ENCODE results near the gene SPNS2.

The SPNS2 gene, protein sequence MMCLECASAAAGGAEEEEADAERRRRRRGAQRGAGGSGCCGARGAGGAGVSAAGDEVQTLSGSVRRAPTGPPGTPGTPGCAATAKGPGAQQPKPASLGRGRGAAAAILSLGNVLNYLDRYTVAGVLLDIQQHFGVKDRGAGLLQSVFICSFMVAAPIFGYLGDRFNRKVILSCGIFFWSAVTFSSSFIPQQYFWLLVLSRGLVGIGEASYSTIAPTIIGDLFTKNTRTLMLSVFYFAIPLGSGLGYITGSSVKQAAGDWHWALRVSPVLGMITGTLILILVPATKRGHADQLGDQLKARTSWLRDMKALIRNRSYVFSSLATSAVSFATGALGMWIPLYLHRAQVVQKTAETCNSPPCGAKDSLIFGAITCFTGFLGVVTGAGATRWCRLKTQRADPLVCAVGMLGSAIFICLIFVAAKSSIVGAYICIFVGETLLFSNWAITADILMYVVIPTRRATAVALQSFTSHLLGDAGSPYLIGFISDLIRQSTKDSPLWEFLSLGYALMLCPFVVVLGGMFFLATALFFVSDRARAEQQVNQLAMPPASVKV

GRCh38 chr17:4498461-4499397, at the start of gene SPNS2:
Gene SPNS2, plus strand, starts transcription at chr17:4498881. Its CDS starts 167 bp downstream, at chr17:4499048.
- DNase-seq, result peak; percentile 27 to 67

DNA sequence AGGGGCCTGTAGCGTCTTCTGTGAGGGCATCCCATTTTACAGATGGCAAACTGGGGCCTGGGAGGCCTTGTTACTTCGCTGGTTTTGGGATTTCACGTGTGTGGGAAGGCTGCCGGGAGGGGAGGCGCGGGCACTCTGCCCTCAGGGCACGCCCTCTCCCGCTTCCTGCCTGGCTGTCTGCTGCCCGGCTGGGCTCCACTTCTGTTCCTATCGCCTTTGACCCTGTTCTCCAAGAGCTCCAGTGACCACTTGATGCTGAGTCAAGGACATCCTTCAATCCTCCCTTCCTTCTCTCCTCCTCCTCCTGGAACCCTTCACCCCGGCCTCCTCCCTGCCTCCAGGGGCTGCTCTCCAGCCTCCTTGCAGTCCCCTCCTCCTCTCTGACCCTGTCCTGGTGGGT, 48.9 kb upstream of the SPNS2 start:
- DNase-seq, result no peak

DNA sequence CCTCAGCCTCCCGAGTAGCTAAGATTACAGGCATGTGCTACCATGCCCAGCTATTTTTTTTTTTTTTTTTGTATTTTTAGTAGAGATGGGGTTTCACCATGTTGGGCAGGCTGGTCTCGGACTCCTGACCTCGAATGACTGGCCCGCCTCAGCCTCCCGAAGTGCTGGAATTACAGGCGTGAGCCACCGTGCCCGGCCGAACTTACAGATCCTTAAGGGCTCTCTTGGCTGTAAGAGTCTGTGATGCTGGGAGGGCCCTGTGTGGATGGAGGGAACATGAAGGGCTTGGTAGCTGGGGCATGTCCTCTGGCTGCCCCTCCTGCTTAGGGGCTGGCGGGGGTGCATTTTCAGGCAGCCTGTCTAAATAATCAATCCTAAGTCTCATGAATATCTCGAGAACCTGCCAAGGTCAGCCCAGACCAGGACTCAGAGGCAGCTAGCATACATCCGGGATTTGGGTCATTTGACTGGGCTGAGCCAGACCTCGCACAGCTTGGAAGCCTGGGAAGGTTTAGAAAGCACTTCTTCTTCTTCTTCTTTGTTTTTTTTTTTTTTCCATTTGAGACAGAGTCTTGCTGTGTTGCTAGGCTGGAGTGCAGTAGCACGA, 47.9 kb upstream of the SPNS2 start:
- DNase-seq, result no peak

DNA sequence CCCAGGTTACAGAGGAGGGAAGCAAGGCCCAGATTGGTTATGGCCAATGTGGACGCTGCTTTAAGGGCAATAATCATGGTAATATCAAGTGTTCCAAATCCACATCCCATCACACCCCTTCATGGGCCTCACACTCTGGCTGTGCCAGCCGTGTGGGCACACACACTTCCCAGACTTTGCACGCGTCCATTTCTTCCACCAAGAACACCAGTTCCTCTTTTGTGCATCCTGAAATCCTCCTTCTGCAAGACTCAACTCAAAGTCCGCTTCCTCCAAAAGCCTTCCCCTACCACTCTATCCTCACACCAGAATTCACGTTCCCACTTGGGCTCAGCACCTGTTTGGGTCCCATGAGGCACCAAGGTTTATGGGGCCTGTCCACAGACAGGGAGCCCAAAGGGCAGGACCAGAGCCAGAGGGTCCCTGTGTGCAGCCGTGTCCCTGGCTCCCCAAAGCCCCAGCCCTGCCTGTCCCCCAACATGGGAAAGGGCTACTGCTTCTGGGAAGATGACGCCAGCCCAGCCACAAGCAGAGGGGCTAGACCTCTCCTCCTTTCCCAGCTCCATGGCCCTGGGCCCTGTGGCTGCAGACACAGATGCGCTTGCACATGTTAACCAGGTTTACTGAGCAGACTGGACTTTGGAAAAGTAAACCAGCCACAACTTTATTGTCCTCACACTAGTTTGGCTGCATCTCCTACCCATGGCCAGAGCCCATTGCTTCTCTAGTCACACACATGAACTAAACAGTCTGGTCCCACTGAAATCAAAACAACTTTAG, 44.7 kb upstream of the SPNS2 start:
- no peak for DNase-seq

- no peak for DNase-seq
Measured at GRCh38 chr17:4460661-4461060, 38.0 kb upstream of the SPNS2 start.

- DNase-seq, result peak in 1 of 2 experiments; percentile 26
Measured at GRCh38 chr17:4463818-4464476, 34.7 kb upstream of the SPNS2 start.

GRCh38 chr17:4465786-4466185, 32.9 kb upstream of the SPNS2 start:
- no peak for DNase-seq

GRCh38 chr17:4467287-4467686, 31.4 kb upstream of the SPNS2 start:
- no peak for DNase-seq

- no peak for DNase-seq
Measured at GRCh38 chr17:4469552-4469951, 29.1 kb upstream of the SPNS2 start.

DNA sequence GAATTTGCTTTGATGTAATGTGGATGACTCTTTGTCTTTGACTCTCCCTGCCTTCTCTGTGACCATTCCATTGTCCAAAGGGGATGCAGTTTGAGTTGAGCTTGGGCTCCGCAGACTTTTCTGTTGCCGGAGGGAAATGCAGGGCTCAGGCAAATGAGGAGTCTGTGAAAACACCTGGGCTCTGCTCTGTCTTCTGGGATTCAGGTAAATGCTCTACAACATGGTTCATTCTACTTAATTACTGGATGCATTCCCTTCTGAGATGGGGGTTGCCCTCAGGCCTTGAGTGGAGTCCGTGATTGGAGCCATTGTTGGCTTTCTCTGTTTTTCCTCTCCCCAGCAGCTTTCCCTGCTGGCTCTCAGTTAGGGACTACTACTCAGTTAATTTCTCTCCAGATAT, 26.4 kb upstream of the SPNS2 start:
- no peak for DNase-seq

GRCh38 chr17:4474093-4474492, 24.6 kb upstream of the SPNS2 start:
- no peak for DNase-seq

DNA sequence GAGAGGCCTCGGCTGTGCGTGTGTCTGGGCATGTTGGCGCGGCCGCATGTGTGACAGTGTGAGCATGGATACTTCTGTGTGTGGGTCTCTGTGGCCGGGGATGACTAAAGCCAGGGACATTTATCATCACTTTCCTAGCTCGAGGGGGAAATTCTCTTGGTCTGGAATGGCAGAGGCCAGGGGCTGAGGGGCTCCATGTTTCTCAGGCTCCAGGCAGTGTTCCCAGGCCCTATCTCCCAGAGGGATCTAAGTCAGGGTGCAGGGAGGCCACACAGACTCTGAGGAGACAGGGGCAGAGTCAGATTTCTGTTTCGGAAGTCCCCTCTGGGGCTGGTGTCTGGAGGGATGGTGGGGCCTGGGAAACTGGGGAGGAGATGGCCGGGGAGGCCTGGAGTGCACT, 23.7 kb upstream of the SPNS2 start:
- no peak for DNase-seq

DNA sequence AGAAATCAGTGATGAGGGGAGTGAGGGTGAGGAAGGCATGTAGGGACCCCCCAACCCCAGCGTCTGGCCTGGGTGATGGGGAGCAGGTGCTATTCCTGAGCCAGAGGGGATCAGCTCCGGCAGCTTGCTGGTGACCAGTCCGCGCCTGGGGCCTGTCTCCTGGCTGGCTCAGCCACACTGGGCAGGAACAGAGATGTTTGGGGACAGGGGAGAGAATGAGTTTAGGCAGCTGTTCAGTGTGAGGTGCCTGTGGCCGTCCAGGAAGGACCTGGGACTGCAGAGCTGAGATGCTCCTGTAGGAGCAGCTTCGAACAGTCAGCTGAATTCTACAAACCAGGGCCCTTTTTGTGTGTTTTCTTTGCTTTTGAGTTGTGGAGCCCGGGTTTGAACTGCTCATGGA, 23.2 kb upstream of the SPNS2 start:
- no peak for DNase-seq

DNA sequence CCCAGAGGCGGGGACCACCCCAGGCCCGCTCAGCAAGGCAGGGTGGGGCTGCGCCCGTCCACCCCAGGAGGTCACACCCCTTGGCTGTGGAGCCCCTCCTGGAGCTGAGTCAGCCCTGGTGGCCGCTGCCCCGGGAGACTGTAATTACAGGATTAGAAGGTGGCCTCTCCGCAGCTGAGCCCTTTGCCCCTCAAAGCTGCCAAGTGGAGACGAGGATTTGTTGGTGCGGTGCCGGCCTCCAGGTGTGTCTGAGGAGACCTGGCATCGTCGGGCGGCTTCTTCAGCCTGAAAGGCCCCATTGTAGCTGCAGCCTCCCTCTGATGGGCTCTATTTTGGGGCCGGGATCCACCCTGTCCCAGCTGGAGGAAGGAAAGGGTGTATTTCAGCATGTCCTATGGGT, 22.7 kb upstream of the SPNS2 start:
- no peak for DNase-seq

GRCh38 chr17:4476511-4477070, 22.1 kb upstream of the SPNS2 start:
- no peak for DNase-seq

DNA sequence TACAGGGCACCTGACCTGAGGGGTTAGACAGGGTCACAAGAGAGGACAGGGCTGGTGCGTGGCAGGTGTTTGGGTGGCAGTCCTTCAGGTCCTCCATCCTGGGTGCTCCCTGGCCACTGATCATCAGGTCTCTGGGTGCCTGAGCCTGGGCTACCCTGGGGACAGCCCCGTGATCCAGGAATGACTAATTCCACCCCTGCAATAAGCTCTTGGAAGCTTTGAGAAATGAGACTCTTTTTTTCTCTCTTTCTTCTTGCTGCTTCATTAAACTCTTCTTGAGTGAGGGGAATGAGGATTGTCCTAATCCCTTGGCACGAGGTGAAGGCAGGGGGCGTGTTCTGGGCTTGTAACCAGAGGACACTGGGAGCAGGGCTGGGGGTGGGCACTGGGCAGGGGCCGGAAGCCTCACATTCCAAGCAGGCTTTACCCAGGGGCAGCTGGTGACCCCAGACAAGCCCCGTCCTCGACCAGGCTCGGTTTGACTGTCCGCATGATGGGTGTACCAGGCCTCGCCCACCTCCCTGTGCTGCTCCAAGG, 21.4 kb upstream of the SPNS2 start:
- no peak for DNase-seq

GRCh38 chr17:4478318-4478830, 20.3 kb upstream of the SPNS2 start:
- no peak for DNase-seq

GRCh38 chr17:4479340-4479981, 19.2 kb upstream of the SPNS2 start:
- no peak for DNase-seq

DNA sequence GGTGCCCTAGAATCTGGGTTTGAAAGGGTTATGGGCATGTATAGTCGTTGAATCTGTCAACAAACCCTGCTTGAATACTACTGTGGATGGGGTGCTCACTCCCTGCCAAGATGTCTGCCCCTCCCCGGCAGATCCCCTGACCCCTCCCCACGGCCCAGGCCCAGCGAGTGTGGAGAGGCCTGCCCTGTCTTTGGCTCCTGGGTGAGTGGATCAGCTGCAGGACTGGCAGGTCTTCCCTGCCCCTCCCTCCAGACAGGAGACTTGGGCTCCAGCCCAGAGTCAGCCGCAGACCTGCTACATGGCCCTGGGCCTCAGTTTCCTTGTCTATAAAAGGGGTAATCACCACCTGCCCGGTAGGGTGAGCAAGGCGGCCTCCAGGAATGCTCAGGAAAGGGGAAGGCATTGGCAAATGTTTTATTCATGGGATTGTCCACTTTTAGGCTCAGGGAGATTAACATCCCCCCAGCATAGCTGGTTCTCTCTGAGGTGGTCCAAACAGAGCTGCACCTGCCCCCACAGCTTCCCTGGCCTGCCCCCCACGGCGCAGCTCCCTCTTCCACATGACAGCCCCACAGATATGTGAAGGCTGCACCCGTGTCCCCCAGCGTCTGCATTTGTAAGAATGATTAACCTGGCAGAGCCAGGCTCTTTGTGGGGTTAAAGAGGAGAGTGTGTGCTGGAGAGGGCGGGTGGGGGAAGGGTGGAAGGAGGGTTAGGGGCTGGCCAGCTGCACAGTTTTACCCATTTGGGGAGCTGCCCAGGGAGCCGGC, 18.5 kb upstream of the SPNS2 start:
- DNase-seq, result no peak
